ENCODE measurements around the gene PEA15. TPM values are rescaled to one million over a fixed set of nuclear protein-coding genes. Genes with fewer than 3 reads are reported as not detected.

PEA15 gene
- total and polyA plus RNA-seq, 2 of the 8 experiments (the other 6 are each of a cell fraction or from before 2014, with no cell fraction given): 71.3 to 75.1 TPM

DNA sequence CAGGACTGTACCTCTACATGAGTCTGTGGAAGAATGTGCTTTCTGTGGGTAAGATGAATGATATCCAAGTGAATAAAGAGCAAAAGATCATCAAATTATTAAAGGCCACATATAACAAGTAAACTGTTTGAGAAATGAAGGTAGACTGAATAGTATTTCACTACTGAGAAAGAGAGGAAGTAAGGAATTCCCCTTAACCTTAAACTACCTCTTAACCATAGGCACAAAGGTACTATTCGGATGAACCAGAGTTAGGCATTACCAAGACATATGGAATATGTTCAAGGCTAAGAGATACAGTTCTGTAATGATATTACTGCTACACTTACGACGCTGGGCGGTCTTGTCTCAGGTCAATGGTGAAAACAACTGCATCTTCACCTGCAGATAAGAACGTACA is 31.6 kb downstream of the PEA15 start (continued):
- TF ChIP-seq, protein P1, sequence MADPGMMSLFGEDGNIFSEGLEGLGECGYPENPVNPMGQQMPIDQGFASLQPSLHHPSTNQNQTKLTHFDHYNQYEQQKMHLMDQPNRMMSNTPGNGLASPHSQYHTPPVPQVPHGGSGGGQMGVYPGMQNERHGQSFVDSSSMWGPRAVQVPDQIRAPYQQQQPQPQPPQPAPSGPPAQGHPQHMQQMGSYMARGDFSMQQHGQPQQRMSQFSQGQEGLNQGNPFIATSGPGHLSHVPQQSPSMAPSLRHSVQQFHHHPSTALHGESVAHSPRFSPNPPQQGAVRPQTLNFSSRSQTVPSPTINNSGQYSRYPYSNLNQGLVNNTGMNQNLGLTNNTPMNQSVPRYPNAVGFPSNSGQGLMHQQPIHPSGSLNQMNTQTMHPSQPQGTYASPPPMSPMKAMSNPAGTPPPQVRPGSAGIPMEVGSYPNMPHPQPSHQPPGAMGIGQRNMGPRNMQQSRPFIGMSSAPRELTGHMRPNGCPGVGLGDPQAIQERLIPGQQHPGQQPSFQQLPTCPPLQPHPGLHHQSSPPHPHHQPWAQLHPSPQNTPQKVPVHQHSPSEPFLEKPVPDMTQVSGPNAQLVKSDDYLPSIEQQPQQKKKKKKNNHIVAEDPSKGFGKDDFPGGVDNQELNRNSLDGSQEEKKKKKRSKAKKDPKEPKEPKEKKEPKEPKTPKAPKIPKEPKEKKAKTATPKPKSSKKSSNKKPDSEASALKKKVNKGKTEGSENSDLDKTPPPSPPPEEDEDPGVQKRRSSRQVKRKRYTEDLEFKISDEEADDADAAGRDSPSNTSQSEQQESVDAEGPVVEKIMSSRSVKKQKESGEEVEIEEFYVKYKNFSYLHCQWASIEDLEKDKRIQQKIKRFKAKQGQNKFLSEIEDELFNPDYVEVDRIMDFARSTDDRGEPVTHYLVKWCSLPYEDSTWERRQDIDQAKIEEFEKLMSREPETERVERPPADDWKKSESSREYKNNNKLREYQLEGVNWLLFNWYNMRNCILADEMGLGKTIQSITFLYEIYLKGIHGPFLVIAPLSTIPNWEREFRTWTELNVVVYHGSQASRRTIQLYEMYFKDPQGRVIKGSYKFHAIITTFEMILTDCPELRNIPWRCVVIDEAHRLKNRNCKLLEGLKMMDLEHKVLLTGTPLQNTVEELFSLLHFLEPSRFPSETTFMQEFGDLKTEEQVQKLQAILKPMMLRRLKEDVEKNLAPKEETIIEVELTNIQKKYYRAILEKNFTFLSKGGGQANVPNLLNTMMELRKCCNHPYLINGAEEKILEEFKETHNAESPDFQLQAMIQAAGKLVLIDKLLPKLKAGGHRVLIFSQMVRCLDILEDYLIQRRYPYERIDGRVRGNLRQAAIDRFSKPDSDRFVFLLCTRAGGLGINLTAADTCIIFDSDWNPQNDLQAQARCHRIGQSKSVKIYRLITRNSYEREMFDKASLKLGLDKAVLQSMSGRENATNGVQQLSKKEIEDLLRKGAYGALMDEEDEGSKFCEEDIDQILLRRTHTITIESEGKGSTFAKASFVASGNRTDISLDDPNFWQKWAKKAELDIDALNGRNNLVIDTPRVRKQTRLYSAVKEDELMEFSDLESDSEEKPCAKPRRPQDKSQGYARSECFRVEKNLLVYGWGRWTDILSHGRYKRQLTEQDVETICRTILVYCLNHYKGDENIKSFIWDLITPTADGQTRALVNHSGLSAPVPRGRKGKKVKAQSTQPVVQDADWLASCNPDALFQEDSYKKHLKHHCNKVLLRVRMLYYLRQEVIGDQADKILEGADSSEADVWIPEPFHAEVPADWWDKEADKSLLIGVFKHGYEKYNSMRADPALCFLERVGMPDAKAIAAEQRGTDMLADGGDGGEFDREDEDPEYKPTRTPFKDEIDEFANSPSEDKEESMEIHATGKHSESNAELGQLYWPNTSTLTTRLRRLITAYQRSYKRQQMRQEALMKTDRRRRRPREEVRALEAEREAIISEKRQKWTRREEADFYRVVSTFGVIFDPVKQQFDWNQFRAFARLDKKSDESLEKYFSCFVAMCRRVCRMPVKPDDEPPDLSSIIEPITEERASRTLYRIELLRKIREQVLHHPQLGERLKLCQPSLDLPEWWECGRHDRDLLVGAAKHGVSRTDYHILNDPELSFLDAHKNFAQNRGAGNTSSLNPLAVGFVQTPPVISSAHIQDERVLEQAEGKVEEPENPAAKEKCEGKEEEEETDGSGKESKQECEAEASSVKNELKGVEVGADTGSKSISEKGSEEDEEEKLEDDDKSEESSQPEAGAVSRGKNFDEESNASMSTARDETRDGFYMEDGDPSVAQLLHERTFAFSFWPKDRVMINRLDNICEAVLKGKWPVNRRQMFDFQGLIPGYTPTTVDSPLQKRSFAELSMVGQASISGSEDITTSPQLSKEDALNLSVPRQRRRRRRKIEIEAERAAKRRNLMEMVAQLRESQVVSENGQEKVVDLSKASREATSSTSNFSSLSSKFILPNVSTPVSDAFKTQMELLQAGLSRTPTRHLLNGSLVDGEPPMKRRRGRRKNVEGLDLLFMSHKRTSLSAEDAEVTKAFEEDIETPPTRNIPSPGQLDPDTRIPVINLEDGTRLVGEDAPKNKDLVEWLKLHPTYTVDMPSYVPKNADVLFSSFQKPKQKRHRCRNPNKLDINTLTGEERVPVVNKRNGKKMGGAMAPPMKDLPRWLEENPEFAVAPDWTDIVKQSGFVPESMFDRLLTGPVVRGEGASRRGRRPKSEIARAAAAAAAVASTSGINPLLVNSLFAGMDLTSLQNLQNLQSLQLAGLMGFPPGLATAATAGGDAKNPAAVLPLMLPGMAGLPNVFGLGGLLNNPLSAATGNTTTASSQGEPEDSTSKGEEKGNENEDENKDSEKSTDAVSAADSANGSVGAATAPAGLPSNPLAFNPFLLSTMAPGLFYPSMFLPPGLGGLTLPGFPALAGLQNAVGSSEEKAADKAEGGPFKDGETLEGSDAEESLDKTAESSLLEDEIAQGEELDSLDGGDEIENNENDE (IDR thresholded peaks at IDR 0.05; ENCODE audit: insufficient replicate concordance, low read length): no peak
- TF ChIP-seq NANOG (IDR thresholded peaks at IDR 0.05; ENCODE audit: insufficient read depth, low read depth, low read length, poor library complexity, severe bottlenecking) (no peak), SP4 (IDR thresholded peaks at IDR 0.05; ENCODE audit: low read length) (no peak), POLR2AphosphoS5 (IDR thresholded peaks at IDR 0.05; ENCODE audit: low read depth, low read length) (no peak), BRCA1 (IDR thresholded peaks at IDR 0.05; ENCODE audit: low read depth, low read length) (no peak), GABPA (IDR thresholded peaks at IDR 0.05; ENCODE audit: borderline replicate concordance, insufficient read depth, low read length) (no peak), BCL11A (IDR thresholded peaks at IDR 0.05; ENCODE audit: low read depth in 2 of 2, low read length in 2 of 2) (no peak)
